DMS53 (cell line): ENCODE results near the gene ABHD8.

Experiments used
- DNase-seq: peaks from one replicate; lab custom pipeline; 2025; lab: John Stamatoyannopoulos, UW

ABHD8 gene

GRCh38 chr19:17303167-17303939, at the start of gene ABHD8:
TSS of gene ABHD8 (minus strand) at chr19:17303425. CDS start at chr19:17301616, 1,809 bp downstream.
- DNase-seq = peak; percentile 97

- no peak for DNase-seq
Measured at GRCh38 chr19:17352608-17353280, 49.5 kb upstream of the ABHD8 start.

GRCh38 chr19:17351815-17352435, 48.7 kb upstream of the ABHD8 start:
- peak; percentile 17 for DNase-seq

GRCh38 chr19:17348700-17349099, 45.5 kb upstream of the ABHD8 start:
- DNase-seq = peak; percentile 67

GRCh38 chr19:17347877-17348276, 44.7 kb upstream of the ABHD8 start:
- no peak for DNase-seq

GRCh38 chr19:17347361-17347760, 44.1 kb upstream of the ABHD8 start:
- no peak for DNase-seq

GRCh38 chr19:17346109-17346671, 43.0 kb upstream of the ABHD8 start:
- peak; percentile 61 for DNase-seq

GRCh38 chr19:17341845-17342244, 38.6 kb upstream of the ABHD8 start:
- DNase-seq = no peak

GRCh38 chr19:17341386-17341785, 38.2 kb upstream of the ABHD8 start:
- DNase-seq = no peak

GRCh38 chr19:17340871-17341357, 37.7 kb upstream of the ABHD8 start:
- no peak for DNase-seq

- no peak for DNase-seq
Measured at GRCh38 chr19:17340302-17340870, 37.2 kb upstream of the ABHD8 start.

GRCh38 chr19:17339088-17339741, 36.0 kb upstream of the ABHD8 start:
- no peak for DNase-seq

GRCh38 chr19:17338433-17339078, 35.3 kb upstream of the ABHD8 start:
- DNase-seq = no peak

- peak; percentile 58 for DNase-seq
Measured at GRCh38 chr19:17337675-17338432, 34.6 kb upstream of the ABHD8 start.

GRCh38 chr19:17336872-17337674, 33.8 kb upstream of the ABHD8 start, which contains the start of gene GTPBP3:
TSS of gene GTPBP3 (plus strand) at chr19:17337553. CDS start at chr19:17337612, 59 bp downstream.
- DNase-seq = peak; percentile 99

GRCh38 chr19:17335575-17335974, 32.4 kb upstream of the ABHD8 start:
- peak; percentile 34 for DNase-seq

GRCh38 chr19:17334414-17335409, 31.5 kb upstream of the ABHD8 start, which contains the start of gene ANO8:
TSS of gene ANO8 (minus strand) at chr19:17334855. CDS start at chr19:17334670, 185 bp downstream.
- peak; percentile 98 for DNase-seq
